ENCODE measurements around the gene LPIN2. TPM values are rescaled to one million over a fixed set of nuclear protein-coding genes. Genes with fewer than 3 reads are reported as not detected.

The LPIN2 gene
- total and polyA plus RNA-seq, 2 of the 13 experiments (the other 11 are each of a cell fraction or from before 2014, with no cell fraction given) = 46.0 to 119 TPM

GRCh38 chr18:3046216-3046808 lies 33.4 kb upstream of the LPIN2 start:
- Histone ChIP-seq H2AFZ (ENCODE audit: low read length) (no peak overlapping the region), H4K20me1 (ENCODE audit: insufficient read depth, low read length) (no peaks in the 10 kb centered on the region), H3K4me1 (ENCODE audit: insufficient read depth, low read length) (peaks cover 87% of the 10 kb centered on the region), H3K27me3 (ENCODE audit: control insufficient read depth in 1 of 2, insufficient read depth in 2 of 2, low read length in 2 of 2) (no peaks in the 10 kb centered on the region), H3K79me2 (ENCODE audit: insufficient read depth, low read length) (no peaks in the 10 kb centered on the region), H3K4me3 (replicated peaks in 1 of 3; ENCODE audit: insufficient read depth in 1 of 3, low read depth in 2 of 3, low read length in 3 of 3) (no peak overlapping the region), H3K27ac (ENCODE audit: extremely low read length, insufficient read depth, low read length) (no peak overlapping the region), H3K36me3 (replicated peaks in 1 of 2; ENCODE audit: control insufficient read depth in 1 of 2, insufficient read depth in 2 of 2, low read length in 2 of 2) (no peaks in the 10 kb centered on the region), H3K9me3 (ENCODE audit: low read length) (no peaks in the 10 kb centered on the region), H3K9ac (ENCODE audit: insufficient read depth, low read depth, low read length) (0 out of 2 replicates have a peak overlapping the region, but pooled peaks have one; percentile 5), H3K4me2 (ENCODE audit: low read depth, low read length) (no peak overlapping the region)
- TF ChIP-seq BCL3 (CRISPR knock-in tag; IDR thresholded peaks at IDR 0.05) (no peak), FOXP4 (CRISPR knock-in tag; IDR thresholded peaks at IDR 0.05) (no peak), ZNF362 (CRISPR knock-in tag; IDR thresholded peaks at IDR 0.05; ENCODE audit: borderline replicate concordance) (no peak), SNAI1 (CRISPR knock-in tag; IDR thresholded peaks at IDR 0.05; ENCODE audit: borderline replicate concordance) (no peak), ZMYM3 (CRISPR knock-in tag; IDR thresholded peaks at IDR 0.05) (0 out of 2 replicates have a peak, but pooled peaks have one; percentile 1), EHMT2 (IDR thresholded peaks at IDR 0.05; ENCODE audit: borderline replicate concordance, low read depth, low read length) (no peak), ZNF326 (CRISPR knock-in tag; IDR thresholded peaks at IDR 0.05; ENCODE audit: borderline replicate concordance) (no peak), ZBTB38 (CRISPR knock-in tag; IDR thresholded peaks at IDR 0.05) (0 out of 2 replicates have a peak, but pooled peaks have one; percentile 33), HIC2 (CRISPR knock-in tag; IDR thresholded peaks at IDR 0.05; ENCODE audit: low read depth) (no peak), ZNF605 (CRISPR knock-in tag; IDR thresholded peaks at IDR 0.05) (0 out of 2 replicates have a peak, but pooled peaks have one; percentile 20)
- TF ChIP-seq, protein P1, sequence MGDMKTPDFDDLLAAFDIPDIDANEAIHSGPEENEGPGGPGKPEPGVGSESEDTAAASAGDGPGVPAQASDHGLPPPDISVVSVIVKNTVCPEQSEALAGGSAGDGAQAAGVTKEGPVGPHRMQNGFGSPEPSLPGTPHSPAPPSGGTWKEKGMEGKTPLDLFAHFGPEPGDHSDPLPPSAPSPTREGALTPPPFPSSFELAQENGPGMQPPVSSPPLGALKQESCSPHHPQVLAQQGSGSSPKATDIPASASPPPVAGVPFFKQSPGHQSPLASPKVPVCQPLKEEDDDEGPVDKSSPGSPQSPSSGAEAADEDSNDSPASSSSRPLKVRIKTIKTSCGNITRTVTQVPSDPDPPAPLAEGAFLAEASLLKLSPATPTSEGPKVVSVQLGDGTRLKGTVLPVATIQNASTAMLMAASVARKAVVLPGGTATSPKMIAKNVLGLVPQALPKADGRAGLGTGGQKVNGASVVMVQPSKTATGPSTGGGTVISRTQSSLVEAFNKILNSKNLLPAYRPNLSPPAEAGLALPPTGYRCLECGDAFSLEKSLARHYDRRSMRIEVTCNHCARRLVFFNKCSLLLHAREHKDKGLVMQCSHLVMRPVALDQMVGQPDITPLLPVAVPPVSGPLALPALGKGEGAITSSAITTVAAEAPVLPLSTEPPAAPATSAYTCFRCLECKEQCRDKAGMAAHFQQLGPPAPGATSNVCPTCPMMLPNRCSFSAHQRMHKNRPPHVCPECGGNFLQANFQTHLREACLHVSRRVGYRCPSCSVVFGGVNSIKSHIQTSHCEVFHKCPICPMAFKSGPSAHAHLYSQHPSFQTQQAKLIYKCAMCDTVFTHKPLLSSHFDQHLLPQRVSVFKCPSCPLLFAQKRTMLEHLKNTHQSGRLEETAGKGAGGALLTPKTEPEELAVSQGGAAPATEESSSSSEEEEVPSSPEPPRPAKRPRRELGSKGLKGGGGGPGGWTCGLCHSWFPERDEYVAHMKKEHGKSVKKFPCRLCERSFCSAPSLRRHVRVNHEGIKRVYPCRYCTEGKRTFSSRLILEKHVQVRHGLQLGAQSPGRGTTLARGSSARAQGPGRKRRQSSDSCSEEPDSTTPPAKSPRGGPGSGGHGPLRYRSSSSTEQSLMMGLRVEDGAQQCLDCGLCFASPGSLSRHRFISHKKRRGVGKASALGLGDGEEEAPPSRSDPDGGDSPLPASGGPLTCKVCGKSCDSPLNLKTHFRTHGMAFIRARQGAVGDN (CRISPR knock-in tag; IDR thresholded peaks at IDR 0.05) = peak; percentile 47
- in situ Hi-C loops (cut with HindIII; ENCODE audit: extremely low pct_ligation_motif_present, low pct_unique_long_range_greater_than_20kb) = loop anchor here (25.0 kb wide), 1 partner anchor 566 kb away; no protein-coding TSS in a partner anchor
- CTCF ChIA-PET (ENCODE audit: low intra/inter-chr PET ratio, low total read pairs) = no interaction called here
- FAIRE-seq (no peak), DNase-seq (ENCODE audit: low spot score) (no peak), ATAC-seq (no peak)
- intact Hi-C loops (cut with micrococcal nuclease; ENCODE audit: unreplicated experiment) = no loop called here
- WGBS (ENCODE audit: low lambda C conversion rate) = 91% methylated on average over 4 of the region's 4 CpGs
- POLR2A ChIA-PET = no interaction called here
- BruUV-seq (replicated peaks) = no TSS peak

All from HepG2 (cell line).